HG02588 (cell line): ENCODE measurements around the gene CAMK2N1.

Source experiments
- ATAC-seq: cut with Tn5 transposase; IDR thresholded peaks from one replicate; pipeline ENCODE4 v1.9.1; 2021; ENCODE audit warnings: mild to moderate bottlenecking, moderate library complexity; ENCODE audit not compliant: unreplicated experiment

The CAMK2N1 gene

GRCh38 chr1:20479840-20480239 is 6.2 kb downstream of the CAMK2N1 start:
- ATAC-seq: no peak

DNA sequence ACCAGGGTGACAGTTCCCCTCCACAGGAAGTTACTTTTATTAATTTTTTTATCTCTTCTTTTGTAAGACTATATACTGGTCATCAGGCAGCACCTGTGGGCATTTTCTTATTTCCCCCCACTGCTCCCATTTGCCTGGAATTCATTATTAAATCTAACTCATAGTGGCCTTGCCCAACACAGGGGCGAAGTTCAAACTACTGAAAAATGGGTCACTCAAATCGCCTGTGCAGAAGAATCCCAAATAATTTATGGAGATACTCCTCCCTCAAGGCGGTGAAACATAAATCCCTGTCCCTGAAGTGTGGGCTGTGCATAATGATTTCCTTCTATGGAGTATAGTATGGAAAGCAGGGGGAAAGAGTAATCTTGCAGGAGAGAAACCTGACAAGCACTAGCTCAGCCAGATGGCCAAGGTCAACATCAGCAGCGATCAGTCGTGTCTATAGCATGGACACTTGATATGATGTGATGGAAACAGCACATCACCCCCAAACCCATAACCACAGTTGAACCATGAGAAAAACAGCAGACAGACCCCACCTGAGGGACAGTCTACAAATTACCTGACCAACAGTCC is 7.9 kb downstream of the CAMK2N1 start:
- no peak for ATAC-seq

GRCh38 chr1:20477348-20478056 is 8.5 kb downstream of the CAMK2N1 start:
- no peak for ATAC-seq

- no peak for ATAC-seq
Measured at GRCh38 chr1:20476265-20477038, 9.6 kb downstream of the CAMK2N1 start.

DNA sequence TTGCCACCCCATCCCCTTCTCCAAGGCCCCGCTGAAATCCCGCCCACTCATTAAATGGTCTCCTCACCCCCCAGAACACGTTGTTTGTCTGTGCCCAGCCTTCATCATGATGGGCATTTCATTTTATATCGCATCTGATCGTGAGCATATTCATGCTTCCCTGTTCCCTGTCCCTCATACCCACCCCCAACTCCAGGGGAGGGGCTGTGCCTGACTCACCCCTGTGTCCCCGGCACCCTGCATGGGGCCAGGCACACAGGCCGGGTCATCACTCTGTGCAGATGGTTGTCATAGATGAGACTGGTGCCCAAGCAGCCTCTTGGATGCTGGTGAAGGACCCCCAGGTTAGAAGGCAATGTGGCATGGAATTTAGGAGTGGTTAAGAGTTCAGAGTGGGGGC is 11.0 kb downstream of the CAMK2N1 start:
- no peak for ATAC-seq

GRCh38 chr1:20474333-20474975 is 11.6 kb downstream of the CAMK2N1 start:
- ATAC-seq: no peak

DNA sequence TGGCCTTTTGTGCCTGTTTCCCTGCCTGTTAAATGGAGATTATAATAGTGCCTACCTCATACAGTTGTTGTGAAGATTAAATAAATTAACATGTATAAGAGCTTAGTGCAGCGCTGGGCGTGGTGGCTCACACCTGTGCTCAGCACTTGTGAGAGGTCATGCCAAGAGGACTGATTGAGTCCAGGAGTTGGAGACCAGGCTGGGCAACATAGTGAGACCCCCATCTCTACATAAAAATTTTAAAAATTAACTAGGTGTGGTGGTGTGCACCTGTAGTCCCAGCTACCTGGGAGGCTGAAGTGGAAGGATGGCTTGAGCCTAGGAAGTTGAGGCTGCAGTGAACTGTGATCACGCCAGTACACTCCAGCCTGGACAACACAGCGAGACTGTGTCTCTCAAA is 12.1 kb downstream of the CAMK2N1 start:
- ATAC-seq: no peak

- no peak for ATAC-seq
Measured at GRCh38 chr1:20472860-20473711, 12.9 kb downstream of the CAMK2N1 start.

- ATAC-seq: no peak
Measured at GRCh38 chr1:20472121-20472520, 13.9 kb downstream of the CAMK2N1 start.

GRCh38 chr1:20470194-20470593 is 15.8 kb downstream of the CAMK2N1 start:
- no peak for ATAC-seq

DNA sequence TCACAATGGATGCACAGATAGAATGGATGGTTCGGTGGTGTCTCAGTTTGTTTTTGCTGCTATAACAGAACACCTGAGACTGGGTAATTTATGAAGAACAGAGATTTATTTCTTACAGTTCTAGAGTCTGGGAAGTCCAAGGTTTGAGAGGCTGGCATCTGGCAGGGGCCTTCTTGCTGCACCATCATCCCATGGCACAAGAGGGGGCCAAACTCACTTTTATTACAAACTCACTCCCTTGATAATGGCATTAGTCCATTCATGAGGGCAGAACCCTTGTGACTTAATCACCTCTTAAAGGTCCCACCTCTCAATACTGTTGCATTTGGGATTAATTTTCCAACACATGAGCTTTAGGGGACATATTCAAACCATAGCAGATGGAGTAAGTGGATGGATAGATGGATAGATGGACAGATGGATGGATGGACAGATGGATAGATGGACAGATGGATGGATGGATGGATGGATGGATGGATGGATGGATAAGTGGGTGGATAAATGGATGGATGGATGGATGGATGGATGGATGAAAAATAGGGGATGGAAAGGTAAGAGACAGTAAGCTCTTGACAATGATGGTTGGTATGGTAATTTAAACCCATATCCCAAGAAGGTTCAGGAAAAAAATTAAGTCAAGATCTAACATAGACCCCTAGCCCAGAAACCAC is 16.5 kb downstream of the CAMK2N1 start:
- no peak for ATAC-seq

DNA sequence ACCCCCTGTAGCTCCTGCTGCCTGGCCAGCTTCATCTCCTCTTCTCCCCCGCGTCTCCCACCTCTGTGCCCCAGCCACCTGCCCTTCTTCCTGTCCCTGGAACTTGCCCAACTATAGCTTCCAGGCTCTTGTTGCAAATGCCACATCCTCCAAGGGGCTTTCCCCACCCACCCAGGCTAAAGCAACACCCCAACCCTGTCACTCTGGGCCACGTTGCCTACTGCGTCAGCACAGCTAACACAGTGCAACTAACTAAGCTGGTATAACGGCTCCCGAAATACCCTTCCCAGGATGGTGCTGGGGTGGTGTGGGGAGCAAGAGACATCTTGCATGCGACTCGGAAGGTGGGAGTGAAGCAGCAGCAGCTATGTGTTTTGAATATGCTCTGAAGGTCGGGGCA is 19.7 kb downstream of the CAMK2N1 start:
- no peak for ATAC-seq

DNA sequence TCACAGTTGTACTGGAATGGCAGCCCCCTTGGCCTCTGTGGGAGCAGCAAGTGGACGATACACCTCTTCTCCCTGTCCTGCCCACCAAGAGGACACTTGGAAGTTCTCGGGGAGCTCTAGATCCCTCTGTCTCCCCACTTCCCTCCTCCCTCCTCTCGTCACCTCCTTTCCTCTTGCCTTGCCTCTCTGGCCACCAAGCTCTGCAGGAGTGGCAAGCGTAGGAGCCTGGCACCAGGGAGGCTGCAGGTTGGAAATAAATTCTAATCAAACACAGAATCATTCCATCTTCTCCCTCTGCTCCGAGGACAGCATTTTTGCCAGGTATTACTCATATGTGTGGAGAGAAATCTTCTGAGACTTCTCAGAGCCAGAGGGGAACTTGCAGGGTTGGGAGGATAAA is 20.8 kb downstream of the CAMK2N1 start:
- ATAC-seq: no peak

DNA sequence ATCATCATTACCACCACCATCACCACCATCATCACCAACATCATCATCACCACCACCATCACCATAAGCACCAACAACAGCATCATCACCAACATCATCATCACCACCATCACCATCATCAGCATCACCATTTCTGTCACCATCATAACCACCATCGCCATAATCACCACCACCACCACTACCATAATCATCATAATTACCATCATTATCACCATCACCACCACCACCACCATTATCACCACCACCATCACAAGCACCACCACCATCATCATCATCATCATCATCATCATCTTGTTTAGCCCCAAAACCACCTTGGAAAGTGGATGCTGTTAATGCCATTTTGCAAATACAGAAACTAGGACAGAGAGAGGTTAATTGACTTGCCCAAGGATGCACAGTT is 22.5 kb downstream of the CAMK2N1 start:
- no peak for ATAC-seq

DNA sequence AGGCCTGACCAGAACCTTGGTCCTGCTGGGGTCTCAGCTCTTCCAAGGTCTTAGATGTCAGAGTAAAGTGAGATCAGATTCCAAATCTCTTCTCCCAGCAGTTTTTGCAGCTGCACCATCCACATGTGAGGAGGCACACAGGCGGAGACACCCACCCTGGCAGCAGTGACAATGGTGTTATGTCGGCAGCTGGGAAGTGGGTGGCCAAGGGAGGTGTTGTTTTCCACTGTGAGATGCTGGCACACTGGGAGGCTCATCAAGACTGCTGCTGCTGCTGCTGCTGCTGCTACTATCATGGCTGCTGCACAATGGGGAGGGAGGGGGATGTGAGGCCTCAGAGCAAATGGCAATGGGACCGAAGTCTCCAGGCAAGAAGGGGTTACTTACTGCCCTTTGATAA is 23.6 kb downstream of the CAMK2N1 start:
- no peak for ATAC-seq

- ATAC-seq: no peak
Measured at GRCh38 chr1:20458717-20459116, 27.3 kb downstream of the CAMK2N1 start.

DNA sequence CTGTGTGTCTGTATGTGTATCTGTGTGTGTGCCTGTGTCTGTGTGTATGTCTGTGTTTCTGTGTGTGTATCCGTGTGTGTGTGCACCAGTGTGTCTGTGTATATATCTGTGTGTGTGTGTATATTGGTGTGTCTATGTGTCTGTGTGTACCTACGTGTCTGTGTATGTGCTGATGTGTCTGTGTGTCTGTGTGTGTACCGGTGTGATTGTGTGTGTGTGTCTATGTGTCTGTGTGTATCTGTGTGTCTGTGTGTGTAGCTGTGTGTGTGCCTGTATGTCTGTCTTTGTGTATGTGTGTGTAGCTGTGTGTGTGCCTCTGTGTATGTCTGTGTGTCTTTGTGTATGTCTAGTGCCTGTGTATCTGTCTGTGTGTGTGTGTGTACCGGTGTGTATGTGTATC is 32.0 kb downstream of the CAMK2N1 start:
- ATAC-seq: no peak

GRCh38 chr1:20449735-20450311 is 36.2 kb downstream of the CAMK2N1 start:
- no peak for ATAC-seq

DNA sequence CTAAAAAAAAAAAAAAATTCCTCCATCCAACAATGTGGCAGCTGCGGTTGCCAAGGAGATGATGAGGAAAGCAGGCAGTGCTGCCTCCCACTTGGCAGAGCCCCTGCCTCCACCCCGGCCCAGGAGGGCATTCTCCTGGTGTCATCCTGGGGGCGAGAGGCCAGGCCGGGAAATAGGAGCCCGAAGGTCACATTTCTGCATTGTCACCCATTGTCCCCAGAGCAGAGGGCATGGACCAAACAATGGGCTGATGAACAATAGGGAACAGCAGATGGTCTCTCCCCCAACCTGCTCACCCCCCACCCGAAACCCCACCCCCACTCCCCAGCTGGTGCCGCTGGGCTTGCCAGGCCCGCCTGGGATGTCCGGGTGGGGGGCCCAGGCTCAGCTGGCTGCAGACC is 37.3 kb downstream of the CAMK2N1 start:
- ATAC-seq: no peak

- no peak for ATAC-seq
Measured at GRCh38 chr1:20447794-20448193, 38.2 kb downstream of the CAMK2N1 start.
